ENCODE results near the gene DRAXIN. TPM values are rescaled to one million over a fixed set of nuclear protein-coding genes. Genes with fewer than 3 reads are reported as not detected.

Gene DRAXIN
- polyA plus RNA-seq, 4 donors = 0.68 to 1.2 (median 1.2) TPM

GRCh38 chr1:11753555-11754208 lies 62.2 kb downstream of the DRAXIN start:
- no peak for DNase-seq (ENCODE audit: low read depth in 4 of 4, low spot score in 2 of 4)

- no peak for DNase-seq (ENCODE audit: low read depth in 4 of 4, low spot score in 2 of 4)
These were observed 65.5 kb downstream of the DRAXIN start for GRCh38 chr1:11757047-11757446.

DNA sequence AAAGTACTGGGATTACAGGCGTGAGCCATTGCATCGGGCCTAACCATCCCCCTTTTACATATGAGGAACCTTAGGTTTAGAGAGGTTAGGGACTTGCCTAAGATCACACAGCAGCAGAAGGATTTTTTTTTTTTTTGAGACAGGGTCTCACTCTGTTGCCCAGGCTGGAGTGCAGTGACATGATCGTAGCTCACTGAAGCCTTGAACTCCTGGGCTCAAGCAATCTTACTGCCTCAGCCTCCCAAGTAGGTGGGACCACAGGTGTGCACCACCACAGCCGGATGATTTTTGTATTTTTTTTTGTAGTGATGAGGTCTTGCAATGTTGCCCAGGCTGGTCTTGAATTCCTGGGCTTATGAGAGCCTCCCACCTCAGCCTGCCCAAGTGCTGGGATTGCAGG lies 68.3 kb downstream of the DRAXIN start:
- DNase-seq (ENCODE audit: low read depth in 4 of 4, low spot score in 2 of 4) = no peak

DNA sequence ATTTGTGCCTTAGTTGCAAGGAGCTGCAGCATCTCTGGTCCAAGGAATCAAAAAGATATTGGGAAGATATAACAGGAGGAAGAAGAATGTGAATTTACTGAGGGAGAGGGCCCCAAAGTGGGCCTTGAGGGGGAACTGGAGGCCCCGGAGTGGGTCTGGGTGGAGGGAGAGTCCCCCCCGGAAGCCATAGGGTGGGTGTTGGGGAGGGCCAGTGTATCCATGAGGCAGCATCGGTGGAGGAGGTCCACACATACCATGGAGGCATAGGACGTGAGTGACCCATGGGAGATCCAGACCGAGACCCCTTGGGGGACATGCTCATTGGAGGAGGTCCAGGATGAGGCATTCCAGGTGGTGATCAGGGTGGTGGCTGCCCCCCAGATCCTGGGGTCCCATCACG lies 69.8 kb downstream of the DRAXIN start:
- DNase-seq (ENCODE audit: low read depth in 4 of 4, low spot score in 2 of 4) = no peak

DNA sequence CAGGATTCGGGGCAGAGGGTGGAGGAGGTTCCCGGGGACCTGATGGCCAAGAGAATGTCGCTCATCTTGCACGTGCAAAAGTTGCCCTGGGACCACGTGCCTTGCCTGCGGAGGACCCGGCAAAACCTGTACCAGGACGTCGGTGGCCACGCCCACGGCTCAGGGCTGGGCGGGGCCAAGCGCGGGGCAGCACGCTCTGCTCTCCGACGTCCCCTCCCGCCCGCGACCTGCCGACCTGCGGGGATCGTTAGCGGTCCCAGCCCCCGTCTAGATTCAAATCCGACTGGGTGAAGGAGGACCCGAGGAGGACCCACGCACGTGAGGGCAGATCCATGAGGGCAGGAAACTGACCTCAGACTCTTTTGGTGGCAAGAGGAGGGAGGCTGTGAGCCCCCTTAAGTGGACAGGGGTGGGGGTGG lies 70.5 kb downstream of the DRAXIN start, which contains the start of gene C1orf167:
TSS of gene C1orf167 (plus strand) at position 206 of the 419 bp plus-strand sequence. CDS start 2,208 bp downstream, outside the sequence.
- no peak for DNase-seq (ENCODE audit: low read depth in 4 of 4, low spot score in 2 of 4)

GRCh38 chr1:11764115-11764514 lies 72.6 kb downstream of the DRAXIN start:
- no peak for DNase-seq (ENCODE audit: low read depth in 4 of 4, low spot score in 2 of 4)

DNA sequence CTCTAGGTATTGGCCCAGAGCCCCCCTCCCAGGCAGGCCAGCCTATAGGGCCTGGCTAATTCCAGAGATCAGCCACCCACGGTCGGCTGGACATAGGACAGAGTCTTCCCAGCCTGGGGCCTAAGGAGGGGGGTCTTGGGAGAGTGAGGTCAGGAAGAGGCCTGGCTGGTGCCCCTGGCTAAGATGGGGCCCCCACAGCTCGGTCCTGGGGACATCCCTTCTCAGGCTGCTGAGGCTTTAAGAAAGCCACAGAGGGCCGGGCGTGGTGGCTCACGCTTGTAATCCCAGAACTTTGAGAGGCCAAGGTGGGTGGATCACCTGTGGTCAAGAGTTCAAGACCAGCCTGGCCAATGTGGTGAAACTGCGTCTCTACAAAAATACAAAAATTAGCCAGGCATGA lies 73.0 kb downstream of the DRAXIN start:
- DNase-seq (ENCODE audit: low read depth in 4 of 4, low spot score in 2 of 4) = no peak

GRCh38 chr1:11765661-11766428 lies 74.3 kb downstream of the DRAXIN start:
- DNase-seq (ENCODE audit: low read depth in 4 of 4, low spot score in 2 of 4) = no peak

GRCh38 chr1:11766429-11766776 lies 74.9 kb downstream of the DRAXIN start:
- no peak for DNase-seq (ENCODE audit: low read depth in 4 of 4, low spot score in 2 of 4)

GRCh38 chr1:11767922-11768704 lies 76.6 kb downstream of the DRAXIN start:
- DNase-seq (ENCODE audit: low read depth in 4 of 4, low spot score in 2 of 4) = no peak

- no peak for DNase-seq (ENCODE audit: low read depth in 4 of 4, low spot score in 2 of 4)
These were observed 77.3 kb downstream of the DRAXIN start for GRCh38 chr1:11768821-11769220.

GRCh38 chr1:11769274-11769673 lies 77.8 kb downstream of the DRAXIN start:
- no peak for DNase-seq (ENCODE audit: low read depth in 4 of 4, low spot score in 2 of 4)

DNA sequence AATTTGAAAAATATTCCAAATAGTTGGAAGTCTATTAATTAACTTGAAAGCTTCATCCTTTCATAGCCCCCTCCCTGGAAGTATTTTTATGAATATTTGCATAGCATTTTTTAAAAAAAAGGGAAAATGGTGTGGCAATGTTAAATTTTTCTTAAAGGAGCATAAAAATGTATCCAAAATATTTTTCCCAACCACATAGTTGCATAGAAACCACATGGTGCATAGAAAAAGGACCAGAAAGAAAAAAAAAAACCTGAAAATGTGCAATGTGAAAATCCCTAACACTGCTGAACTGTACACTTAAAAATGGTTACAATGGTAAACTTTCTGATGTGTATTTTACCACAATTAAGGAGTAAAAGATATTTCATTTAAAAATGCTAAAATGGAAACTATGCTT lies 78.5 kb downstream of the DRAXIN start:
- DNase-seq (ENCODE audit: low read depth in 4 of 4, low spot score in 2 of 4) = no peak

GRCh38 chr1:11771481-11772043 lies 80.1 kb downstream of the DRAXIN start:
- DNase-seq (ENCODE audit: low read depth in 4 of 4, low spot score in 2 of 4) = no peak

GRCh38 chr1:11772458-11772857 lies 80.9 kb downstream of the DRAXIN start:
- no peak for DNase-seq (ENCODE audit: low read depth in 4 of 4, low spot score in 2 of 4)

GRCh38 chr1:11774753-11775152 lies 83.2 kb downstream of the DRAXIN start:
- DNase-seq (ENCODE audit: low read depth in 4 of 4, low spot score in 2 of 4) = no peak

Other genes with a start within 250 kb of the DRAXIN start
- 1 to 10 TPM in 3 of 4 donors, under 1 TPM in 1; 0.88 to 2.4 (median 2.0) TPM for gene DISP3, start 212.6 kb upstream of the DRAXIN start, polyA plus RNA-seq (ENCODE audit: insufficient read length in 4 of 4)
- 1 to 10 TPM; 1.4 to 1.7 (median 1.5) TPM for gene FBXO2, start 37.3 kb upstream of the DRAXIN start, polyA plus RNA-seq (ENCODE audit: insufficient read length in 4 of 4)
- 10 to 100 TPM; 13.7 to 23.2 (median 18.5) TPM for gene FBXO44, start 36.8 kb upstream of the DRAXIN start, polyA plus RNA-seq (ENCODE audit: insufficient read length in 4 of 4)
- gene FBXO6, start 27.5 kb upstream of the DRAXIN start, polyA plus RNA-seq (ENCODE audit: insufficient read length in 4 of 4) = 1 to 10 TPM; 3.1 to 5.2 (median 4.2) TPM
- gene MAD2L2, start 10.6 kb upstream of the DRAXIN start, polyA plus RNA-seq (ENCODE audit: insufficient read length in 4 of 4) = 10 to 100 TPM; 38.7 to 55.0 (median 48.0) TPM
- gene AGTRAP, start 44.4 kb downstream of the DRAXIN start, polyA plus RNA-seq (ENCODE audit: insufficient read length in 4 of 4) = 10 to 100 TPM; 38.9 to 51.9 (median 47.9) TPM
- gene C1orf167, start 70.5 kb downstream of the DRAXIN start, polyA plus RNA-seq (ENCODE audit: insufficient read length in 4 of 4) = under 1 TPM; 0.06 to 0.86 (median 0.52) TPM
- 10 to 100 TPM; 16.4 to 25.8 (median 20.8) TPM for gene MTHFR, start 114.3 kb downstream of the DRAXIN start, polyA plus RNA-seq (ENCODE audit: insufficient read length in 4 of 4)
- 10 to 100 TPM; 13.3 to 28.8 (median 20.7) TPM for gene CLCN6, start 114.5 kb downstream of the DRAXIN start, polyA plus RNA-seq (ENCODE audit: insufficient read length in 4 of 4)
- 1 to 10 TPM in 1 of 4 donors, under 1 TPM in 1, not detected in 2; 0.74 to 1.2 TPM for gene NPPA, start 156.1 kb downstream of the DRAXIN start, polyA plus RNA-seq (ENCODE audit: insufficient read length in 4 of 4)
- not detected for gene NPPB, start 167.2 kb downstream of the DRAXIN start, polyA plus RNA-seq (ENCODE audit: insufficient read length in 4 of 4)
- gene KIAA2013, start 234.7 kb downstream of the DRAXIN start, polyA plus RNA-seq (ENCODE audit: insufficient read length in 4 of 4) = 10 to 100 TPM; 37.8 to 51.7 (median 45.8) TPM
- gene PLOD1, start 243.0 kb downstream of the DRAXIN start, polyA plus RNA-seq (ENCODE audit: insufficient read length in 4 of 4) = 100 to 1,000 TPM in 2 of 4 donors, 10 to 100 TPM in 2; 85.2 to 118 (median 99.9) TPM